IMR-90 (cell line): ENCODE data around the gene LDHA. TPM values are rescaled to one million over a fixed set of nuclear protein-coding genes. Genes with fewer than 3 reads are reported as not detected.

ENCODE experiments used
- ATAC-seq: fragments of 200-7000 bp; cut with Tn5 transposase; 2 replicates; pipeline ENCODE4 v1.9.1; 2020; ENCODE audit warnings: low read depth, mild to moderate bottlenecking, moderate library complexity
- BruUV-seq: library from RNA; stranded (reverse); fragments of 400-500 nt; replicated peaks from 2 replicates; lab custom pipeline; 2021; lab: Mats Ljungman, UMichigan
- CTCF ChIA-PET: fragments of 300-600 bp; formaldehyde crosslinking; extraction: SDS; loops from one replicate; lab custom pipeline; 2021; ENCODE audit warnings: antibody characterized with exemption; lab: Yijun Ruan, JAX
- POLR2A ChIA-PET: fragments of 300-600 bp; sonication (Branson Sonifier 250); formaldehyde crosslinking; loops from one replicate; lab custom pipeline; 2022; ENCODE audit warnings: antibody characterized with exemption; ENCODE audit not compliant: unreplicated experiment; lab: Charles Lee
- DNase-seq: peaks from one replicate; pipeline ENCODE4 v3.0.0; 2013
- H2AFZ ChIP-seq: replicated peaks from 2 replicates; pipeline ENCODE3; 2013; ENCODE audit warnings: low read length, mild to moderate bottlenecking; ENCODE audit not compliant: poor library complexity
- H2AK5ac ChIP-seq: 2 replicates; pipeline ENCODE4 v1.6.1; 2013; ENCODE audit warnings: low read depth, low read length, inconsistent platforms
- H2AK9ac ChIP-seq: replicated peaks from 2 replicates; pipeline ENCODE3; 2013; ENCODE audit warnings: mild to moderate bottlenecking, low read depth, low read length, moderate library complexity; ENCODE audit not compliant: poor library complexity
- H2BK120ac ChIP-seq: 2 replicates; pipeline ENCODE4 v1.6.1; 2013; ENCODE audit warnings: low read depth, low read length, inconsistent platforms
- H2BK15ac ChIP-seq: 3 replicates; pipeline ENCODE4 v1.6.1; 2013; ENCODE audit warnings: low read depth, low read length, inconsistent platforms
- H2BK20ac ChIP-seq: 2 replicates; pipeline ENCODE4 v1.6.1; 2013; ENCODE audit warnings: low read depth, mild to moderate bottlenecking, inconsistent platforms, low read length, moderate library complexity
- H2BK5ac ChIP-seq: 2 replicates; pipeline ENCODE4 v1.6.1; 2013; ENCODE audit warnings: mild to moderate bottlenecking, low read depth, low read length, inconsistent platforms; ENCODE audit not compliant: poor library complexity, severe bottlenecking
- H3K14ac ChIP-seq: replicated peaks from 2 replicates; pipeline ENCODE4 v1.6.1; 2013; ENCODE audit warnings: low read depth, low read length, inconsistent platforms
- H3K18ac ChIP-seq: 2 replicates; pipeline ENCODE4 v1.6.1; 2013; ENCODE audit warnings: low read depth, low read length, control low read depth
- H3K23ac ChIP-seq: 2 replicates; pipeline ENCODE4 v1.6.1; 2013; ENCODE audit warnings: low read depth, low read length, inconsistent platforms
- H3K27ac ChIP-seq: 2 replicates; pipeline ENCODE4 v1.5.1; 2013; ENCODE audit warnings: mild to moderate bottlenecking, control low read depth, low read length; ENCODE audit not compliant: insufficient read depth
- H3K27me3 ChIP-seq: 2 replicates; pipeline ENCODE4 v1.6.1; 2013; ENCODE audit warnings: low read length; ENCODE audit not compliant: control insufficient read depth, insufficient read depth
- H3K36me3 ChIP-seq: 2 replicates; pipeline ENCODE4 v1.6.1; 2013; ENCODE audit warnings: low read length, mixed read lengths; ENCODE audit not compliant: control insufficient read depth, insufficient read depth
- H3K4ac ChIP-seq: 2 replicates; pipeline ENCODE4 v1.6.1; 2013; ENCODE audit warnings: low read depth, low read length, inconsistent platforms
- H3K4me1 ChIP-seq: 2 replicates; pipeline ENCODE4 v1.6.1; 2013; ENCODE audit warnings: low read length, mixed read lengths; ENCODE audit not compliant: control insufficient read depth, insufficient read depth
- H3K4me2 ChIP-seq: 2 replicates; pipeline ENCODE4 v1.6.1; 2013; ENCODE audit warnings: low read depth, mild to moderate bottlenecking, control low read depth, low read length, moderate library complexity
- H3K4me3 ChIP-seq: 2 replicates; pipeline ENCODE4 v1.5.1; 2013; ENCODE audit warnings: low read depth, mild to moderate bottlenecking, control low read depth, low read length, moderate library complexity; ENCODE audit not compliant: insufficient read depth
- H3K56ac ChIP-seq: 2 replicates; pipeline ENCODE4 v1.6.1; 2013; ENCODE audit warnings: low read length, inconsistent platforms; ENCODE audit not compliant: insufficient read depth; ENCODE audit errors: extremely low read depth
- H3K79me1 ChIP-seq, 2 experiments: 2 replicates each; pipeline ENCODE4 v1.6.1; 2013; ENCODE audit warnings: low read length in 2 of 2, inconsistent platforms in 1 of 2, low read depth in 1 of 2
- H3K9ac ChIP-seq: 2 replicates; pipeline ENCODE4 v1.6.1; 2013; ENCODE audit warnings: low read depth, low read length, control low read depth
- H3K9me1 ChIP-seq: 2 replicates; pipeline ENCODE4 v1.6.1; 2013; ENCODE audit warnings: low read length, inconsistent platforms; ENCODE audit not compliant: insufficient read depth
- H3K9me3 ChIP-seq: 2 replicates; pipeline ENCODE4 v1.6.1; 2013; ENCODE audit warnings: low read length; ENCODE audit not compliant: control insufficient read depth, insufficient read depth
- H4K20me1 ChIP-seq: 2 replicates; pipeline ENCODE4 v1.6.1; 2013; ENCODE audit warnings: low read length, inconsistent platforms; ENCODE audit not compliant: insufficient read depth
- H4K5ac ChIP-seq: 2 replicates; pipeline ENCODE4 v1.6.1; 2013; ENCODE audit warnings: mild to moderate bottlenecking, low read depth, low read length, control low read depth
- H4K8ac ChIP-seq, 2 experiments: 2 replicates each; pipeline ENCODE4 v1.6.1; 2013; ENCODE audit warnings: low read depth in 2 of 2, low read length in 2 of 2, control low read depth in 1 of 2, inconsistent platforms in 1 of 2
- H4K91ac ChIP-seq: 2 replicates; pipeline ENCODE4 v1.6.1; 2013; ENCODE audit warnings: low read depth, low read length, inconsistent platforms; ENCODE audit not compliant: insufficient read depth
- CEBPB ChIP-seq: IDR thresholded peaks from 2 replicates; pipeline ENCODE4 v1.6.1; 2012; ENCODE audit warnings: low read depth, low read length, improper control_type of control experiment
- CHD1 ChIP-seq: IDR thresholded peaks from 2 replicates; pipeline ENCODE4 v1.6.1; 2012; ENCODE audit warnings: low read depth, low read length, improper control_type of control experiment
- FOS ChIP-seq: fragments of 150-350 bp; IDR thresholded peaks from 2 replicates; pipeline ENCODE4 v1.6.1; 2016; ENCODE audit warnings: low read depth, low read length
- MXI1 ChIP-seq: IDR thresholded peaks from 2 replicates; pipeline ENCODE4 v1.6.1; 2012; ENCODE audit warnings: low read depth, mild to moderate bottlenecking, low read length, moderate library complexity, borderline replicate concordance
- RFX5 ChIP-seq: IDR thresholded peaks from 2 replicates; pipeline ENCODE4 v1.8.0; 2012; ENCODE audit warnings: low read depth, mild to moderate bottlenecking, low read length, moderate library complexity
- SMC3 ChIP-seq: fragments of 150-350 bp; IDR thresholded peaks from 2 replicates; pipeline ENCODE4 v1.6.1; 2016; ENCODE audit warnings: low read depth, mild to moderate bottlenecking, antibody characterized with exemption, low read length, moderate library complexity
- WGBS, 2 experiments: methylation state at CpG; one replicate each; pipeline versions ENCODE4 v1.1.5 to v1.1.7; 2013; ENCODE audit warnings: missing lambda C conversion rate in 2 of 2; ENCODE audit not compliant: insufficient read length in 1 of 2; ENCODE audit errors: extremely low coverage in 2 of 2; 5-methylcytosine and 5-hydroxymethylcytosine counted together
- dilution Hi-C: fragments of 300-500 bp; cut with HindIII; formaldehyde crosslinking; loops from one replicate; pipeline ENCODE4 v1.14.3; 2018; ENCODE audit warnings: low sequenced_read_pairs; ENCODE audit not compliant: unreplicated experiment
- in situ Hi-C: fragments of 300-500 bp; cut with MboI; formaldehyde crosslinking; loops from 3 replicates; pipeline ENCODE4 v1.14.3; 2019; ENCODE audit warnings: low sequenced_read_pairs, inconsistent platforms, mixed read lengths
- intact Hi-C: fragments of 100-400 bp; cut with micrococcal nuclease; formaldehyde crosslinking; loops from 2 replicates; pipeline ENCODE4 v1.10.0; 2022
- polyA plus RNA-seq, 3 experiments: library from polyadenylated mRNA; depleted of rRNA; stranded (reverse); fragments of >200 nt; gene quantifications; 2 replicates each; pipeline ENCODE4 v1.2.3, GENCODE V29; 2012; ENCODE audit warnings: low replicate concordance in 1 of 3
- total RNA-seq: library from RNA; depleted of rRNA; stranded (reverse); fragments of >200 nt; gene quantifications from 2 replicates; pipeline ENCODE4 v1.2.3, GENCODE V29; 2012
- TF ChIP-seq, protein P1 (sequence below): fragments of 150-350 bp; IDR thresholded peaks from 2 replicates; pipeline ENCODE4 v1.6.1; 2017; ENCODE audit warnings: mild to moderate bottlenecking, antibody characterized with exemption, low read length, low read depth

Gene LDHA
- total and polyA plus RNA-seq, 2 of the 4 experiments (the other 2 are of a cell fraction): 1,735 to 1,813 TPM

DNA sequence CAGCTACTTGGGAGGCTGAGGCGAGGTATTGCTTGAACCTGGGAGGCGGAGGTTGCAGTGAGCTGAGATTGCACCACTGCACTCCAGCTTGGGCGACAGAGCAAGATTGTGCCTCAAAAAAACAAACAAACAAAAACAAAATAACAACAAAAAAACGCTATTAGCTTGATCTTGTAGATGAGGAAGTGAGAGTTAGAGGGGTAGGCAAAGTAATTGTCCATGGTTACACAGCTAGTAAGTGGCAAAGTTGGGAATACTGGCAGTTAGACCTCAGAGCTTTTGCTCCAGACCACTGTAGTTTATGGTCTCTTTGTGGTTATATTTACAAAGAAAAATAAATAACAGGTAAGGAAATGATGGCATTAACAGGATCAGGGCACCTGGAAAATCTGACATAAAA lies 32.9 kb downstream of the LDHA start:
- Histone ChIP-seq H3K4ac (no peak overlapping the region), H3K9ac (no peak overlapping the region), H2AK5ac (no peak overlapping the region), H3K4me2 (no peak overlapping the region), H2BK15ac (no peak overlapping the region), H2BK20ac (no peak overlapping the region), H3K9me1 (no peaks in the 10 kb centered on the region), H3K27me3 (no peaks in the 10 kb centered on the region), H4K91ac (no peak overlapping the region), H3K79me1 (no peaks in the 10 kb centered on the region), H2BK120ac (no peak overlapping the region), H4K5ac (no peak overlapping the region), H3K14ac (no peak overlapping the region), H3K4me1 (no peaks in the 10 kb centered on the region), H3K56ac (no peak overlapping the region), H3K9me3 (no peaks in the 10 kb centered on the region), H4K20me1 (no peaks in the 10 kb centered on the region), H3K18ac (no peak overlapping the region), H3K23ac (no peak overlapping the region), H2AFZ (no peak overlapping the region), H3K36me3 (no peaks in the 10 kb centered on the region), H3K4me3 (no peak overlapping the region), H4K8ac (no peak overlapping the region), H2AK9ac (no peak overlapping the region), H2BK5ac (no peak overlapping the region), H3K27ac (no peak overlapping the region)
- dilution Hi-C loops (no loop called here), intact Hi-C loops (no loop called here), in situ Hi-C loops (no loop called here)
- ChIA-PET CTCF (no interaction called here), POLR2A (no interaction called here)
- WGBS, 2 experiments: no CpG with 5 or more reads among the region's 4 CpGs
- no peak for TF ChIP-seq RFX5
- TF ChIP-seq, protein P1, sequence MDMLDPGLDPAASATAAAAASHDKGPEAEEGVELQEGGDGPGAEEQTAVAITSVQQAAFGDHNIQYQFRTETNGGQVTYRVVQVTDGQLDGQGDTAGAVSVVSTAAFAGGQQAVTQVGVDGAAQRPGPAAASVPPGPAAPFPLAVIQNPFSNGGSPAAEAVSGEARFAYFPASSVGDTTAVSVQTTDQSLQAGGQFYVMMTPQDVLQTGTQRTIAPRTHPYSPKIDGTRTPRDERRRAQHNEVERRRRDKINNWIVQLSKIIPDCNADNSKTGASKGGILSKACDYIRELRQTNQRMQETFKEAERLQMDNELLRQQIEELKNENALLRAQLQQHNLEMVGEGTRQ: no peak
- TF ChIP-seq CHD1: no peak
- TF ChIP-seq MXI1: no peak
- no peak for TF ChIP-seq CEBPB
- no peak for TF ChIP-seq FOS
- no peak for TF ChIP-seq SMC3
- no TSS peak for BruUV-seq
- DNase-seq (no peak), ATAC-seq (no peak)
